Activated B cell treated with CpG ODN at 0.5 μM for 24 hours (primary cell): ENCODE measurements around the gene OR52H1. TPM values are rescaled to one million over a fixed set of nuclear protein-coding genes. Genes with fewer than 3 reads are reported as not detected.
"Not testable (repeated sequence)": the region's sequence is repeated elsewhere in the genome, so short reads cannot be mapped to it uniquely, and the experiment has no call there.

Experiments used
- ATAC-seq: fragments of 200-7000 bp; cut with Tn5 transposase; one replicate; pipeline ENCODE4 v1.10.0; 2021; ENCODE audit warnings: low read depth, mild to moderate bottlenecking, moderate library complexity
- CTCF ChIA-PET: fragments of 350-600 bp; sonication (Branson Sonifier 250); formaldehyde crosslinking; loops from one replicate; lab custom pipeline; 2021; ENCODE audit warnings: antibody characterized with exemption; lab: Charles Lee
- POLR2A ChIA-PET: fragments of 350-600 bp; sonication (Branson Sonifier 250); formaldehyde crosslinking; loops from one replicate; lab custom pipeline; 2021; ENCODE audit warnings: antibody characterized with exemption; lab: Charles Lee
- DNase-seq: peaks from one replicate; pipeline ENCODE4 v3.0.0; 2022
- H3K27ac Mint-ChIP-seq: one replicate; pipeline ENCODE4 v1.8.0; 2020; ENCODE audit warnings: mixed read lengths
- H3K27me3 Mint-ChIP-seq: one replicate; pipeline ENCODE4 v1.8.0; 2021; ENCODE audit warnings: mixed read lengths
- H3K36me3 Mint-ChIP-seq: one replicate; pipeline ENCODE4 v1.8.0; 2021; ENCODE audit warnings: low read depth, mixed read lengths
- H3K4me1 Mint-ChIP-seq: one replicate; pipeline ENCODE4 v1.8.0; 2021; ENCODE audit warnings: mixed read lengths
- H3K4me3 Mint-ChIP-seq: one replicate; pipeline ENCODE4 v1.8.0; 2020; ENCODE audit warnings: mild to moderate bottlenecking, mixed read lengths
- H3K9me3 Mint-ChIP-seq: one replicate; pipeline ENCODE4 v1.8.0; 2020; ENCODE audit warnings: mixed read lengths
- CTCF ChIP-seq: fragments of 200-600 bp; IDR thresholded peaks from one replicate; pipeline ENCODE4 v1.8.0; 2022; ENCODE audit warnings: antibody characterized with exemption, mild to moderate bottlenecking
- intact Hi-C: fragments of 100-400 bp; cut with micrococcal nuclease; formaldehyde crosslinking; loops from one replicate; pipeline ENCODE4 v1.15.1; 2024
- total RNA-seq: library from RNA; stranded (reverse); gene quantifications from 2 replicates; pipeline ENCODE4 v1.2.3, GENCODE V29; 2022

OR52H1 gene
- total RNA-seq, 1 donor from 2014 or later: 0.22 TPM

GRCh38 chr11:5591613-5592012 is 43.3 kb upstream of the OR52H1 start:
- Mint-ChIP-seq H3K4me3 (no peak overlapping the region), H3K36me3 (no peaks in the 10 kb centered on the region), H3K27ac (no peak overlapping the region), H3K4me1 (peaks cover 6% of the 10 kb centered on the region), H3K9me3 (no peaks in the 10 kb centered on the region), H3K27me3 (peaks cover 2% of the 10 kb centered on the region)
- ATAC-seq (peak; percentile 5), DNase-seq (no peak)
- no peak for TF ChIP-seq CTCF
- intact Hi-C loops: no loop called here
- POLR2A ChIA-PET: no interaction called here
- CTCF ChIA-PET: no interaction called here

GRCh38 chr11:5589906-5590305 is 41.6 kb upstream of the OR52H1 start:
- DNase-seq, H3K9me3 Mint-ChIP-seq, ATAC-seq, POLR2A ChIA-PET, CTCF ChIA-PET, H3K27ac Mint-ChIP-seq, H3K4me3 Mint-ChIP-seq, H3K36me3 Mint-ChIP-seq, H3K4me1 Mint-ChIP-seq, H3K27me3 Mint-ChIP-seq, intact Hi-C loops: not testable (repeated sequence)

GRCh38 chr11:5584458-5584857 is 36.1 kb upstream of the OR52H1 start:
- H3K9me3 Mint-ChIP-seq, DNase-seq, H3K4me1 Mint-ChIP-seq, H3K27me3 Mint-ChIP-seq, intact Hi-C loops, H3K36me3 Mint-ChIP-seq, CTCF ChIA-PET, H3K4me3 Mint-ChIP-seq, POLR2A ChIA-PET, H3K27ac Mint-ChIP-seq, ATAC-seq: not testable (repeated sequence)

- POLR2A ChIA-PET: no interaction called here
- Mint-ChIP-seq H3K36me3 (no peaks in the 10 kb centered on the region), H3K9me3 (peaks cover 3% of the 10 kb centered on the region), H3K4me1 (no peaks in the 10 kb centered on the region), H3K27me3 (no peaks in the 10 kb centered on the region), H3K27ac (no peak overlapping the region), H3K4me3 (no peak overlapping the region)
- intact Hi-C loops: no loop called here
- DNase-seq (no peak), ATAC-seq (no peak)
- no peak for TF ChIP-seq CTCF
- CTCF ChIA-PET: no interaction called here
Observed at GRCh38 chr11:5581014-5581413, 32.7 kb upstream of the OR52H1 start.

GRCh38 chr11:5580577-5580976 is 32.2 kb upstream of the OR52H1 start, which contains the start of gene OR52B6:
TSS of gene OR52B6 (plus strand) at chr11:5580877. CDS start at chr11:5580877, 0 bp downstream.
- ATAC-seq (no peak), DNase-seq (no peak)
- Mint-ChIP-seq H3K4me1 (no peaks in the 10 kb centered on the region), H3K36me3 (no peaks in the 10 kb centered on the region), H3K4me3 (no peak within 1 kb of the TSS), H3K27ac (no peak within 1 kb of the TSS), H3K9me3 (peaks cover 3% of the 10 kb centered on the region), H3K27me3 (no peaks in the 10 kb centered on the region)
- intact Hi-C loops: no loop called here
- ChIA-PET CTCF (no interaction called here), POLR2A (no interaction called here)
- no peak for TF ChIP-seq CTCF

- no peaks in the 10 kb centered on the region for H3K4me1 Mint-ChIP-seq
- H3K36me3 Mint-ChIP-seq: no peaks in the 10 kb centered on the region
- no peak for TF ChIP-seq CTCF
- H3K27me3 Mint-ChIP-seq: no peaks in the 10 kb centered on the region
- ChIA-PET CTCF (no interaction called here), POLR2A (no interaction called here)
- intact Hi-C loops: no loop called here
- DNase-seq (no peak), ATAC-seq (no peak)
- no peak overlapping the region for H3K4me3 Mint-ChIP-seq
- no peaks in the 10 kb centered on the region for H3K9me3 Mint-ChIP-seq
- no peak overlapping the region for H3K27ac Mint-ChIP-seq
Observed at GRCh38 chr11:5577101-5577500, 28.8 kb upstream of the OR52H1 start.
